ENCODE data around the gene XRCC3.

Gene XRCC3

GRCh38 chr14:103725001-103725682, 9.9 kb upstream of the XRCC3 start:
- FAIRE-seq: no peak

DNA sequence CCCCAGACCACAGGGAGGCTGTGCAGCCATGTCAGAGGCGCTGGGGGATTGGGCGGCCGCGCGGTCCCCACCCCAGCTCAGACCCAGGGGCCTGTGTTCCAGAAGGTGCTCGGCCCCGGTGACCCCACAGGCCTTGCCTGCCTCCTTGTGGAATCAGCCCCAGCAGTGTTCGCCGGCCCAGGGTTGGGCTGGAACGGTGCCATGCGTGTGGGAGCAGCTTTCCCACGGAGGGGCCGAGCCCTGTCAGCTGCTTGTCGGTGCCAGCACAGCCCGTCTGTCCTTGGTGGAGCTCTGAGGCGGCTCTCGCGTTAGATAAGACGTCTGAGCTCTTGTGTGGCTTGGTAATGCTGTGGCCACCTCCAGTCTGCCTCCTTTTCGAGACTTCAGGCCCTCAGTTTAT, 8.9 kb upstream of the XRCC3 start:
- no peak for FAIRE-seq

- FAIRE-seq: no peak
Observed at GRCh38 chr14:103723748-103724081, 8.5 kb upstream of the XRCC3 start.

- FAIRE-seq: no peak
Observed at GRCh38 chr14:103721334-103722120, 6.3 kb upstream of the XRCC3 start.

GRCh38 chr14:103719751-103720150, 4.5 kb upstream of the XRCC3 start:
- no peak for FAIRE-seq

- no peak for FAIRE-seq
Observed at GRCh38 chr14:103718572-103718971, 3.3 kb upstream of the XRCC3 start.

- FAIRE-seq: no peak
Observed at GRCh38 chr14:103716899-103717411, 1.7 kb upstream of the XRCC3 start.

- no peak for FAIRE-seq
Observed at GRCh38 chr14:103716091-103716801, 995 bp upstream of the XRCC3 start.

DNA sequence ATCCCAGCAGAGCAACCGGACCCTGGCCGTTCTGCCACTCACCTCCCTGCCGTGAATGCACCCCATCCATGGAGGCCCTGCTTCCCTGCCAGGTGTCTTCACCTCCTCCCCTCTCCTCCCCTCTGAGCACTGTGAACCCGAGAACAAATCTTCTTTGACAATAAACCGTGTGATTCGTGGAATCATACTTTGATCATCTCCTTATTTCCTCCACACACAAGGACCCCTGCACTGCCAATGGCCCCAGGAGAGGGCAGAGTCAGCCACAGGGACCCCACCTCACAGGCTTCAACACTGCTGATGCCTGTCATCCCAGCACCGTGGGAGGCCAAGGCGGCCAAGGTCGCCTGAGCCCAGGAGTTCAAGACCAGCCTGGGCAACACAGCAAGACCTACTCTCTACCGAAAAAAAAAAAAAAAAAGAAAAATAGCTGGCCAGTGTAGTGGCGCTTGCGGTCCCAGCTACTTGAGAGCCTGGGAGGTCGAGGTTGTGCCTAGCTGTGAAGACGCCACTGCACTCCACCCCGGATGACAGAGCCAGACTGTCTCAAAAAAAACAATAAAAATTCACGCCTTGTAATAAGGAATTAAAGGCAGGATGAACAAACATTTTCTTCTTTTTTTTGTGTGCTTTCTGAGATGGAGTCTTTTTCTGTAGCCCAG, 1.1 kb downstream of the XRCC3 start:
- FAIRE-seq: no peak

DNA sequence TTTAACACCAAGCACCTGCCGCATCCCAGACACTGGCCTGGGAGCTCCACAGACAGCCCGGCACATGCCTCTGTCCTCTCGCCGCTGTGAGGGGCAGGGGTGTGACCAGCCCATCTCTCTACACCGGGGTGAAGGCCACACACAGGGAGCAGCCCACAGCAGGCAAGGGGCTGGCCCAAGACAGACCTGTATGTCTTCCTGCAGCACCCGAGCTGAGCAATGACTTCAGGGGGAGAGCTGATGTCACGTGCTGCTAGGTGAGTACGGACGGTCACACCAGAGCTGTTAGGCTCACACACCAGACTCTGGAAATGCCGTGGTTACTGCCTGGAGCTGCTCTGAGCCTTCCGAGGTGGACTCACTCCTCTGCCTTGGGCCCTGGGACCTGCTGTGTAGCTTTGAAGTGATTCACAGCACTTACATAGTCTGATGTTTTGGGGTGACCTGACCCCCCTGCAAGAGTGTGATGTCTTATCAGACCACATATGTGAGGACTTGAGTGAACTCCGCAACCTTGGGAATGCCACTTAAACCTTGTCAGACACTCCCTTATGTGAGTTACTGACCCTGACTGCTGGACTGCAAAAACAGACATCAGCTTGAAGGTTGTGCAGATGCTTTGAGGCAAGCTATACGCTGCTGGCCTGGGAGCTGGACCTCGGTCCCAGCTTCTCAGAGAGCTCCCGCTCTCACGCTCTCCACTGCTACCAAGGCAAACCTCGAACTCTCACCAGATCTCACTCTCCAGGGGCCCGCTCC, 1.8 kb downstream of the XRCC3 start:
- no peak for FAIRE-seq

DNA sequence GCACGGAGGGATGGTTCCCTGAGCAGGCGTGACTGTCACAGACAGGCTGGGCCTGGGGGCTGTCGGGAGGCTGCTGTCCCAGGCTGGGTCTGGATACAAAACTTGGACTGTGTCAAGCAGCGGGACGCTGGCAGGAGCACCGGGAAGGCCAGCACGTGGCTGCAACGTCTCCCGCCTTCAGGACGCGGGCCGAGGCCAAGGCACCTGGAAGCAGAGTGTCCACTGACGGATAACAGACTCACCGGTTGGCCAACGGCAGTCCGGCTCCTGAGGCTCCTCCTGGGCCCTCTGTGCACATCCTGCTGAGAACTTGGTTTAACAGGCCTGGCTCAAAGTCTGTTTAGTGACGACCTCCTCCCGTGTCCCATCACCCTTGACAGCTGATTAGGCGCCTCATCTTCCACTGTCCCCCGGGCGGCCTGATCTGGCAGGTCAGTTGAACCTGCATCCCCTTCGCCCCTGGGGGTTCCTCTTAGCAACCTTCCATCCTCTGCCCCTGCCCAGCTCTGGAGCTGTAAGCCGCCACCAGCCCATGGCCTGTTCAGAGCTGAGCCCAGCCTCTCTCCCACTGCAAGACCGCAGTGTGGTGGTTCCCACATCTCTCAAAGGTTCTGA, 2.5 kb downstream of the XRCC3 start:
- no peak for FAIRE-seq

DNA sequence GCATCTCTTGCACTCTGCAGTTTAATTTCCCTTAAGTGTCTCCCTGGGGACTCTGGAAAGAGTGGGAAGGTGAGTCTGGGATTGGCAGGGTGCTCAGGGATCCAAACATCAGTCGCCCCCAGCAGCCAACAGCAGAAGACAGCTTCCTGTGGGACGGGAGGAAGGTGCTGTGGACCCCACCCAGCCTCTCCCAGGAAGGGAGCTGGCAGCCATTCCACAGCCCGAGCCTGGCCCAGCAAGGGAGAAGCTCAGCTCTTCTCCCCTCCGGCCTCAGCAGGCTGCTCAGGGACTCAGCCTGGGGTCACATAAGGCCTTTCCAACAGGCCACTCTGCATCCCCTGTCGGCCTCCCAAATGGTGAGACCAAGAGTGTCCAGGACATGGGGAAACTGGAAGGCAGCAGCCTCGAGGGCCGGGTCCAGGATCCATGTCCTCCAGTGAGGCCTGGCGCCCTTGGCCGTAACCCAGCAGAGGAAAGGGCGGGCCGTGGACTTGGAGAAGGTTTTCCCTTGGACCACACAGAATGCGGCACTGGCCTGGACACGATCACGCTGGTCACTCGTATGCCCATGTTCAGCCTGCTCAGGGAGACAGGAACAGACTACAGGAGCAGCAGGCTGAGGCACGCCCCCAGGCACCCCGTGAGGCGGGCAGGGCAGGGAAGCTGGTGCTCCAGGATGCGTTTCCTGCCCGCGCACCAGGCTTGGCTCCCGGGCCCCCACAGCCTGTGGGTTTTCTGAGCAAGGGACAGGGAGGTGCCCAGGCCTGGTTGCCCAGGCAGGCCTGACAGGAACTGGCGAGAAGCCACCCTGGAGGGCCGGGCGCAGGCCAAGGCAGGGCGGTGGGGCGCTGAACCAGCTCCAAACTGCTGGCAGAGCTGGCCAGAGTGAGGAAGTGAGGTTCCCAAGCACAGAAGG, 3.5 kb downstream of the XRCC3 start:
- no peak for FAIRE-seq

GRCh38 chr14:103710771-103711377, 4.4 kb downstream of the XRCC3 start:
- FAIRE-seq: no peak

- FAIRE-seq: no peak
Observed at GRCh38 chr14:103709814-103710213, 5.4 kb downstream of the XRCC3 start.

DNA sequence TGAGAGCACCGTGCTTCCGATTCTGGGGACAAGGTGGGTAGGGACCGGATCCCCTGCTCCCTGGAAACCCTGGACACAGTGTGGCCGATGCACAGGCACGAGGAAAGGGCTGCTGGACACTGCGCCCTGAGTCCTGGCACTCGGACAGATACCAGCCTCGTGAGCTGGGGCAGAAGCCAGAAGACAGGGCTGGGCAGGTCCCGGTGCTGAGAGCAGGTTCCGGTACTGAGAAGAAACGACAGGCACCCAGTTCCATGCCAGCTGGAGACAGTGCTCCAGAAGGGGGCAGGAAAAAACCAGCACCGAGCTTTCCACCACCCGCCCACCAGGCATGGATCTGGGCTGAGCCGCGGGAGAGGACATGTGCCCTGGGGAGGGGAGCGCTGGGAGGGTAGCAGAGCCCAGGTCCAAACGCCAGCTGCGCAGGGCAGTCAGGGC, 6.5 kb downstream of the XRCC3 start:
- FAIRE-seq: no peak

DNA sequence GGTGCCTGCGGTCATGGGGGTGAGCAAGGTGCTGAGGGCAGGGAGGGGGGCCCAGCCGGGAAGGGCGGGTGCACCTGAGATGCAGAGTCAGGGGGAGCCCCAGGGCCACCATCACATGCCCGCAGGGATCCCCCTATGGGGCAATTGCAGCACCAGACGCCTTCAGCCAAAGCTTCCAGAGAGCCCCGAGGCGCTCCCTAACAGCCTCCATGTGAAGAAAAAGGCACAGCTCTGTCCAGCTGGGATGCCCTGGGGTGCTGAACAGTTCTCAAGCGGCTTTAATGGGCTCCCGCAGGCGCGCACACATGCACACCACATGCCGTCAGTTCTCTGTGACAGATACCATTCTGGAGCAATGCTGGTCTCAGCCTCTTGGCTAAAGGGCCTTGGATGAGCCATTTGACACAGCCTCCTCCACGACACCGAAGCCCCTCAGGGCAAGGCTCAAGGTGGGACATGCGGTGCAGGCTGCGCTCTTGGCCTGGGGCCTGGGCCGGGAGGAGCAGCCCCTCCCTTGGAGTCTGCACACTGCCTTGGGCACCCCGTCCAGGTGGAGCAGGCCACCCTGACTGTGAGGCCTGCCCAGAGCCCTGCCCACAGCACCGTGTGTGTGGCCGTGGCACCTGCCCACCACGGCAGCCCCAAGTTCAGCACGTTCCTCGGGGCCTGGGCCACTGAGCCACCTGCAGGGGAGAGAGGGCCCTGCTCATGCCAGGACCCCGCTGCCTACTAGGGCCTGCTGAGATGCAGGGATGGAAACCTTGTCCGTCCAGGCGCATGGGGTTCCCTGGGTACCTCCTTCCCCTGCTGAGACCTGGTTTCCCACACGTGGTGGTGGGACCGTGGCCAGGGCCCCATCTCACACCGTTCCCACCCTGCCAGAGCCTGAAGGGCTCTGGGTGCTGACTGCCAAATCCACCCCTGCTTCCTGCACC, 7.7 kb downstream of the XRCC3 start:
- no peak for FAIRE-seq

- no peak for FAIRE-seq
Observed at GRCh38 chr14:103706551-103707328, 8.5 kb downstream of the XRCC3 start.

Data from islet of Langerhans (tissue), 1 donor.